IPS DF 4.7 (cell line): ENCODE data around the gene CCDC102A.

Source experiments
- DNase-seq: peaks from one replicate; pipeline ENCODE4 v3.0.0-alpha.2; 2013; ENCODE audit warnings: low spot score; ENCODE audit errors: extremely low read depth

CCDC102A gene

GRCh38 chr16:57519796-57520360, 16.5 kb downstream of the CCDC102A start:
- no peak for DNase-seq

- no peak for DNase-seq
Observed at GRCh38 chr16:57518922-57519321, 17.4 kb downstream of the CCDC102A start.

- DNase-seq, result no peak
Observed at GRCh38 chr16:57518520-57518919, 17.9 kb downstream of the CCDC102A start.

GRCh38 chr16:57517397-57518367, 18.7 kb downstream of the CCDC102A start:
- no peak for DNase-seq

- no peak for DNase-seq
Observed at GRCh38 chr16:57516773-57517172, 19.6 kb downstream of the CCDC102A start.

GRCh38 chr16:57516176-57516725, 20.1 kb downstream of the CCDC102A start:
- DNase-seq, result no peak

- DNase-seq, result no peak
Observed at GRCh38 chr16:57514791-57515600, 21.4 kb downstream of the CCDC102A start.

GRCh38 chr16:57514371-57514770, 22.0 kb downstream of the CCDC102A start:
- no peak for DNase-seq

GRCh38 chr16:57513371-57514102, 22.8 kb downstream of the CCDC102A start:
- DNase-seq, result no peak

GRCh38 chr16:57512296-57513001, 23.9 kb downstream of the CCDC102A start:
- DNase-seq, result no peak

- DNase-seq, result no peak
Observed at GRCh38 chr16:57510016-57510871, 26.1 kb downstream of the CCDC102A start.

GRCh38 chr16:57509231-57509923, 27.0 kb downstream of the CCDC102A start:
- DNase-seq, result no peak

- no peak for DNase-seq
Observed at GRCh38 chr16:57508035-57508425, 28.3 kb downstream of the CCDC102A start.

GRCh38 chr16:57507136-57508034, 29.0 kb downstream of the CCDC102A start:
- no peak for DNase-seq

- DNase-seq, result no peak
Observed at GRCh38 chr16:57505169-57505568, 31.2 kb downstream of the CCDC102A start.

GRCh38 chr16:57504491-57504890, 31.9 kb downstream of the CCDC102A start:
- no peak for DNase-seq

GRCh38 chr16:57504001-57504400, 32.4 kb downstream of the CCDC102A start:
- DNase-seq, result no peak

GRCh38 chr16:57503366-57503765, 33.0 kb downstream of the CCDC102A start:
- no peak for DNase-seq
